ENCODE results near the gene TPM1. TPM values are rescaled to one million over a fixed set of nuclear protein-coding genes. Genes with fewer than 3 reads are reported as not detected.

Gene TPM1
- total and polyA plus RNA-seq, 10 of the 15 experiments (the other 5 are each of a cell fraction or from before 2014, with no cell fraction given): 0.43 to 10.0 (median 2.4) TPM

DNA sequence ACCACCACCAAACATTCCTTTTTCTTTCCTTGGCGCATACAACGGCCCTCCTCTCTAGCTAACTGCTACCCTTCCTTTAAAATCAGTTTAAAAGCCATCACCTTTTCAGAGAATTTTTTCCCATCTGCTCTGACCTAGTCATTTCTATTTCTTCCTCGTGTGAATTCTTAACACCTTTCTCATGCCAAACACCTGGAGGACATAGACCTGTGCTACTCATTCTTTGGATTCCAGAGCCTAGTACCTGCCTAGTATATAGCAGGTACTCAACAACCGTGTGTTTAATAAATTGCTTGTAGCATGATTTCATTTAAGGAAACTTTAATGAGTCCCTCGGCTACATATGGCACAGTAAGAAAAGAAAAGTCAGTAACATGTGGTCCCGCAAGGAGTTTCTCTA lies 2.0 kb upstream of the TPM1 start:
- ATAC-seq (no peak), DNase-seq (ENCODE audit: low read depth, low spot score) (no peak), FAIRE-seq (no peak)
- in situ Hi-C loops (cut with MboI): no loop called here
- RAD21 ChIA-PET (ENCODE audit: unreplicated experiment): interaction anchor here (0.8 kb wide), 1 partner anchor 191 kb away, joined by 3 read pairs; no protein-coding TSS in a partner anchor
- Histone ChIP-seq H2AFZ (ENCODE audit: control insufficient read depth, low read depth, low read length) (no peak overlapping the region), H3K4me3 (no peak overlapping the region), H3K79me2 (ENCODE audit: control insufficient read depth, insufficient read depth, low read length) (no peaks in the 10 kb centered on the region), H4K20me1 (ENCODE audit: control insufficient read depth, insufficient read depth) (no peaks in the 10 kb centered on the region), H3K9ac (ENCODE audit: control insufficient read depth, insufficient read depth, low read length) (no peak overlapping the region), H3K27me3 (replicated peaks in 1 of 2; ENCODE audit: control insufficient read depth in 2 of 2, insufficient read depth in 2 of 2, low read length in 1 of 2) (peaks cover 15 to 21% of the 10 kb centered on the region in 2 experiments), H3K9me3 (replicated peaks; ENCODE audit: control insufficient read depth, insufficient read depth, low read length) (no peaks in the 10 kb centered on the region), H3K36me3 (ENCODE audit: control insufficient read depth in 2 of 2, insufficient read depth in 2 of 2, low read length in 1 of 2) (no peaks in the 10 kb centered on the region), H3K4me2 (ENCODE audit: control insufficient read depth, insufficient read depth) (no peak overlapping the region), H3K4me1 (ENCODE audit: control insufficient read depth, insufficient read depth, low read length) (no peaks in the 10 kb centered on the region), H3K27ac (ENCODE audit: control insufficient read depth, insufficient read depth) (no peak overlapping the region)
- 33% methylated on average over 6 of the region's 6 CpGs for WGBS (ENCODE audit: insufficient coverage, insufficient replicate concordance, low lambda C conversion rate, missing lambda C conversion rate)
- SMC1A ChIA-PET (ENCODE audit: uncharacterized antibody, unreplicated experiment): no interaction called here
- intact Hi-C loops (cut with micrococcal nuclease; ENCODE audit: unreplicated experiment): no loop called here
- POLR2A ChIA-PET: no interaction called here
- CTCF ChIA-PET: interaction anchor here (1.0 to 2.9 kb wide), 2 partner anchors 7 to 54 kb away, joined by 3 to 21 read pairs; no protein-coding TSS in a partner anchor
- BruUV-seq (replicated peaks): no TSS peak
- TF ChIP-seq IRF4 (IDR thresholded peaks at IDR 0.05; ENCODE audit: low read depth, low read length) (no peak), ZNF384 (IDR thresholded peaks at IDR 0.05; ENCODE audit: borderline replicate concordance, low read depth, low read length) (no peak), GABPA (IDR thresholded peaks at IDR 0.05; ENCODE audit: low read depth) (no peak)

DNA sequence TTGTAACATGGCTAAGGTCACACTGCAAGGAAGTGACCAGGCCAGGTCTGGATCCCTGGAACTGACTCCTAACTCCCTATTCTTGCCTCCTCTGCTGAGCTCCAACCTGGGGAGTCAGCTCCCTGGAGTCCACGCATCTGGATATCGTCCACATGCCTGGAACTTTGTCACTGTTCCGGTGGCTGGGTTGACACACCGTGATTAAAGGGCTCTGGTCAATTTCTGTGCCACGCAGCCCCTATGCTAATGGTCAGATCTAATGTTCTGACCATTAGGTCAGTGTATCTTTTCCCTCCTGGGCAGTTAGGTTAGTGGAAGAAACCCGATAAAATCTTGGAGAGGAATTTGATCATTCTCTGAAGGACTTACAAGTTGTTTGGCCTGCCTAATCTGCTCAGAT lies 1.6 kb upstream of the TPM1 start:
- Histone ChIP-seq H3K27ac (ENCODE audit: control insufficient read depth, insufficient read depth) (no peak overlapping the region), H3K27me3 (replicated peaks in 1 of 2; ENCODE audit: control insufficient read depth in 2 of 2, insufficient read depth in 2 of 2, low read length in 1 of 2) (peaks cover 15 to 24% of the 10 kb centered on the region in 2 experiments), H3K4me3 (no peak overlapping the region), H3K36me3 (ENCODE audit: control insufficient read depth in 2 of 2, insufficient read depth in 2 of 2, low read length in 1 of 2) (no peaks in the 10 kb centered on the region), H3K4me1 (ENCODE audit: control insufficient read depth, insufficient read depth, low read length) (no peaks in the 10 kb centered on the region), H3K9ac (ENCODE audit: control insufficient read depth, insufficient read depth, low read length) (no peak overlapping the region), H3K79me2 (ENCODE audit: control insufficient read depth, insufficient read depth, low read length) (no peaks in the 10 kb centered on the region), H4K20me1 (ENCODE audit: control insufficient read depth, insufficient read depth) (no peaks in the 10 kb centered on the region), H3K4me2 (ENCODE audit: control insufficient read depth, insufficient read depth) (no peak overlapping the region), H3K9me3 (replicated peaks; ENCODE audit: control insufficient read depth, insufficient read depth, low read length) (no peaks in the 10 kb centered on the region), H2AFZ (ENCODE audit: control insufficient read depth, low read depth, low read length) (no peak overlapping the region)
- ChIA-PET CTCF (no interaction called here), POLR2A (no interaction called here), RAD21 (ENCODE audit: unreplicated experiment) (no interaction called here), SMC1A (ENCODE audit: uncharacterized antibody, unreplicated experiment) (no interaction called here)
- BruUV-seq (replicated peaks): no TSS peak
- in situ Hi-C loops (cut with MboI) (no loop called here), intact Hi-C loops (cut with micrococcal nuclease; ENCODE audit: unreplicated experiment) (no loop called here)
- DNase-seq (ENCODE audit: low read depth, low spot score): no peak
- no peak for TF ChIP-seq RAD51 (IDR thresholded peaks at IDR 0.05)
- TF ChIP-seq TCF3 (IDR thresholded peaks at IDR 0.05; ENCODE audit: borderline replicate concordance, insufficient read depth, low read depth, low read length): no peak
- TF ChIP-seq PAX5 (IDR thresholded peaks at IDR 0.05; ENCODE audit: borderline replicate concordance, low read depth, low read length): no peak
- TF ChIP-seq, protein P1, sequence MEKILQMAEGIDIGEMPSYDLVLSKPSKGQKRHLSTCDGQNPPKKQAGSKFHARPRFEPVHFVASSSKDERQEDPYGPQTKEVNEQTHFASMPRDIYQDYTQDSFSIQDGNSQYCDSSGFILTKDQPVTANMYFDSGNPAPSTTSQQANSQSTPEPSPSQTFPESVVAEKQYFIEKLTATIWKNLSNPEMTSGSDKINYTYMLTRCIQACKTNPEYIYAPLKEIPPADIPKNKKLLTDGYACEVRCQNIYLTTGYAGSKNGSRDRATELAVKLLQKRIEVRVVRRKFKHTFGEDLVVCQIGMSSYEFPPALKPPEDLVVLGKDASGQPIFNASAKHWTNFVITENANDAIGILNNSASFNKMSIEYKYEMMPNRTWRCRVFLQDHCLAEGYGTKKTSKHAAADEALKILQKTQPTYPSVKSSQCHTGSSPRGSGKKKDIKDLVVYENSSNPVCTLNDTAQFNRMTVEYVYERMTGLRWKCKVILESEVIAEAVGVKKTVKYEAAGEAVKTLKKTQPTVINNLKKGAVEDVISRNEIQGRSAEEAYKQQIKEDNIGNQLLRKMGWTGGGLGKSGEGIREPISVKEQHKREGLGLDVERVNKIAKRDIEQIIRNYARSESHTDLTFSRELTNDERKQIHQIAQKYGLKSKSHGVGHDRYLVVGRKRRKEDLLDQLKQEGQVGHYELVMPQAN (conservative IDR thresholded peaks at IDR 0.05): no peak
- 34% methylated on average over 6 of the region's 6 CpGs for WGBS (ENCODE audit: insufficient coverage, insufficient replicate concordance, low lambda C conversion rate, missing lambda C conversion rate)
- no peak for ATAC-seq
- FAIRE-seq: no peak

All from GM12878 (cell line).